ENCODE results near the gene SLC12A6. TPM values are rescaled to one million over a fixed set of nuclear protein-coding genes. Genes with fewer than 3 reads are reported as not detected.

The SLC12A6 gene
- total RNA-seq, 1 donor, result 40.9 TPM

DNA sequence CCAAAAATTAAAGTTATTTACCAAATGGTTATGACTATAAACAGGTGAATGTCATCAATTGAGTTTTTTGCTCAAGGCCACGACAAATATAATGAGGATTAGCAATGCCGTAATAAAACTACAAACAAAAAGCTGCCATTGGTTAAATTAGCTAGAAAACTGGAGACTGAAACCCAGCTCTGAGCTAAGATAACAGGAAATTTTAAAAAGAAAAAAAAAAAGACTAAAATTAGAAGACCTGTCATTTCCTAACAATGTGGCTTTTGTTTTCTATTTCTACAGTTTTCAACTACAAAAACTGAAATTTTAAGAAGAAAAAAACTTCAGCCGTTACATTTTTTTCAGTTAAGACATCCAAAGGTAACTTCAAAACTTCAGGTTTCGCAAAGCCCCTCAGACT lies 9.7 kb downstream of the SLC12A6 start:
- no peaks in the 10 kb centered on the region for H3K9me3 ChIP-seq (ENCODE audit: low read depth, low read length)
- no peak for DNase-seq (ENCODE audit: insufficient read length, low spot score, missing footprints)
- H2AFZ ChIP-seq (ENCODE audit: low read length), result no peak overlapping the region
- H3K27me3 ChIP-seq (ENCODE audit: insufficient read depth, low read length), result no peaks in the 10 kb centered on the region
- peaks cover 60% of the 10 kb centered on the region for H3K79me2 ChIP-seq (ENCODE audit: insufficient read depth, low read length)
- TF ChIP-seq, protein P1, sequence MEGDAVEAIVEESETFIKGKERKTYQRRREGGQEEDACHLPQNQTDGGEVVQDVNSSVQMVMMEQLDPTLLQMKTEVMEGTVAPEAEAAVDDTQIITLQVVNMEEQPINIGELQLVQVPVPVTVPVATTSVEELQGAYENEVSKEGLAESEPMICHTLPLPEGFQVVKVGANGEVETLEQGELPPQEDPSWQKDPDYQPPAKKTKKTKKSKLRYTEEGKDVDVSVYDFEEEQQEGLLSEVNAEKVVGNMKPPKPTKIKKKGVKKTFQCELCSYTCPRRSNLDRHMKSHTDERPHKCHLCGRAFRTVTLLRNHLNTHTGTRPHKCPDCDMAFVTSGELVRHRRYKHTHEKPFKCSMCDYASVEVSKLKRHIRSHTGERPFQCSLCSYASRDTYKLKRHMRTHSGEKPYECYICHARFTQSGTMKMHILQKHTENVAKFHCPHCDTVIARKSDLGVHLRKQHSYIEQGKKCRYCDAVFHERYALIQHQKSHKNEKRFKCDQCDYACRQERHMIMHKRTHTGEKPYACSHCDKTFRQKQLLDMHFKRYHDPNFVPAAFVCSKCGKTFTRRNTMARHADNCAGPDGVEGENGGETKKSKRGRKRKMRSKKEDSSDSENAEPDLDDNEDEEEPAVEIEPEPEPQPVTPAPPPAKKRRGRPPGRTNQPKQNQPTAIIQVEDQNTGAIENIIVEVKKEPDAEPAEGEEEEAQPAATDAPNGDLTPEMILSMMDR (IDR thresholded peaks at IDR 0.05; ENCODE audit: extremely low read depth, low read depth, low read length), result no peak
- no peaks in the 10 kb centered on the region for H3K36me3 ChIP-seq (ENCODE audit: insufficient read depth, low read length)
- H3K4me2 ChIP-seq (ENCODE audit: insufficient read depth, low read length), result no peak overlapping the region
- H3K4me3 ChIP-seq (ENCODE audit: insufficient read depth, low read length), result no peak overlapping the region
- no peak overlapping the region for H3K27ac ChIP-seq (ENCODE audit: low read depth, low read length)
- no peaks in the 10 kb centered on the region for H4K20me1 ChIP-seq (ENCODE audit: insufficient read depth, low read length)
- H3K4me1 ChIP-seq (ENCODE audit: insufficient read depth, low read length), result no peaks in the 10 kb centered on the region

DNA sequence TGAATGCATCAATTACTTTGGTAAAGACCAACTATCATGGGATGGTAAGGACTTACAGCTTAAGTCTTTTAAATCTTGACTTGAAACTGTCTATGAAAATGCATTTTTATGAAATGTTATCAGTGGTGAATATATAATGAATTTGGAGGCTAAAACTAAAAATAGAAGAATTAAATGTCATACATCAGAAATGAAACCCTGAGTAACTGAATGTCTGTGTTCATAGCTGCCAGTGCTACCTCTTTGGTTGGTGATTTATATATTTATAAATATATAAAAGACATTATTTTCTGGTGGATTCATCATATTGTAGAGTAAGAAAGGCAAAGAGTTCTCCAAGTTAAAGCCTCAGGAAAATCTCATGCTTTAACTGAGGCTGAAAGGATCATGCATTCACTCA lies 12.2 kb downstream of the SLC12A6 start:
- DNase-seq (ENCODE audit: insufficient read length, low spot score, missing footprints), result no peak
- H3K4me3 ChIP-seq (ENCODE audit: insufficient read depth, low read length), result no peak overlapping the region
- no peak overlapping the region for H3K4me2 ChIP-seq (ENCODE audit: insufficient read depth, low read length)
- TF ChIP-seq, protein P1 (IDR thresholded peaks at IDR 0.05; ENCODE audit: extremely low read depth, low read depth, low read length), result no peak
- no peaks in the 10 kb centered on the region for H3K9me3 ChIP-seq (ENCODE audit: low read depth, low read length)
- H3K27ac ChIP-seq (ENCODE audit: low read depth, low read length), result no peak overlapping the region
- H3K27me3 ChIP-seq (ENCODE audit: insufficient read depth, low read length), result no peaks in the 10 kb centered on the region
- no peaks in the 10 kb centered on the region for H3K36me3 ChIP-seq (ENCODE audit: insufficient read depth, low read length)
- H3K79me2 ChIP-seq (ENCODE audit: insufficient read depth, low read length), result peaks cover 53% of the 10 kb centered on the region
- H4K20me1 ChIP-seq (ENCODE audit: insufficient read depth, low read length), result no peaks in the 10 kb centered on the region
- no peak overlapping the region for H2AFZ ChIP-seq (ENCODE audit: low read length)
- no peaks in the 10 kb centered on the region for H3K4me1 ChIP-seq (ENCODE audit: insufficient read depth, low read length)

GRCh38 chr15:34324933-34325332 lies 12.6 kb downstream of the SLC12A6 start:
- peaks cover 49% of the 10 kb centered on the region for H3K79me2 ChIP-seq (ENCODE audit: insufficient read depth, low read length)
- no peaks in the 10 kb centered on the region for H3K9me3 ChIP-seq (ENCODE audit: low read depth, low read length)
- no peak overlapping the region for H3K4me3 ChIP-seq (ENCODE audit: insufficient read depth, low read length)
- H3K4me2 ChIP-seq (ENCODE audit: insufficient read depth, low read length), result no peak overlapping the region
- no peaks in the 10 kb centered on the region for H3K27me3 ChIP-seq (ENCODE audit: insufficient read depth, low read length)
- H3K4me1 ChIP-seq (ENCODE audit: insufficient read depth, low read length), result no peaks in the 10 kb centered on the region
- no peak overlapping the region for H3K27ac ChIP-seq (ENCODE audit: low read depth, low read length)
- TF ChIP-seq, protein P1 (IDR thresholded peaks at IDR 0.05; ENCODE audit: extremely low read depth, low read depth, low read length), result no peak
- no peak for DNase-seq (ENCODE audit: insufficient read length, low spot score, missing footprints)
- no peaks in the 10 kb centered on the region for H4K20me1 ChIP-seq (ENCODE audit: insufficient read depth, low read length)
- H2AFZ ChIP-seq (ENCODE audit: low read length), result no peak overlapping the region
- H3K36me3 ChIP-seq (ENCODE audit: insufficient read depth, low read length), result no peaks in the 10 kb centered on the region

- DNase-seq (ENCODE audit: insufficient read length, low spot score, missing footprints), result no peak
- Histone ChIP-seq H3K79me2 (ENCODE audit: insufficient read depth, low read length) (peaks cover 37% of the 10 kb centered on the region), H3K36me3 (ENCODE audit: insufficient read depth, low read length) (no peaks in the 10 kb centered on the region), H3K9me3 (ENCODE audit: low read depth, low read length) (no peaks in the 10 kb centered on the region), H2AFZ (ENCODE audit: low read length) (no peak overlapping the region), H3K4me1 (ENCODE audit: insufficient read depth, low read length) (no peaks in the 10 kb centered on the region), H3K4me2 (ENCODE audit: insufficient read depth, low read length) (no peak overlapping the region), H3K27me3 (ENCODE audit: insufficient read depth, low read length) (no peaks in the 10 kb centered on the region), H3K4me3 (ENCODE audit: insufficient read depth, low read length) (no peak overlapping the region), H4K20me1 (ENCODE audit: insufficient read depth, low read length) (no peaks in the 10 kb centered on the region), H3K27ac (ENCODE audit: low read depth, low read length) (no peak overlapping the region)
- TF ChIP-seq, protein P1 (IDR thresholded peaks at IDR 0.05; ENCODE audit: extremely low read depth, low read depth, low read length), result no peak
Measured at GRCh38 chr15:34323217-34323616, 14.4 kb downstream of the SLC12A6 start.

Data from osteoblast (primary cell).